Lower lobe of right lung (tissue), 2 donors: Measurements from ENCODE around the gene CDC42EP1. TPM values are rescaled to one million over a fixed set of nuclear protein-coding genes. Genes with fewer than 3 reads are reported as not detected.
"Not testable (repeated sequence)": the region's sequence is repeated elsewhere in the genome, so short reads cannot be mapped to it uniquely, and the experiment has no call there.

ENCODE experiments used
- ATAC-seq, 2 donors: fragments of 200-7000 bp; cut with Tn5 transposase; one replicate each; pipeline ENCODE4 v1.9.1; 2020 to 2022; ENCODE audit warnings: mild to moderate bottlenecking in 2 of 2, moderate library complexity in 2 of 2
- DNase-seq: peaks from one replicate; pipeline ENCODE4 v3.0.0-alpha.2; 2020
- H3K27ac ChIP-seq: fragments of 200-600 bp; one replicate; pipeline ENCODE4 v1.8.0; 2022
- H3K27me3 ChIP-seq: fragments of 200-600 bp; one replicate; pipeline ENCODE4 v1.8.0; 2022; ENCODE audit warnings: low read depth
- H3K36me3 ChIP-seq: fragments of 200-600 bp; one replicate; pipeline ENCODE4 v1.8.0; 2022; ENCODE audit warnings: mild to moderate bottlenecking
- H3K4me1 ChIP-seq: fragments of 200-600 bp; one replicate; pipeline ENCODE4 v1.8.0; 2022
- H3K4me3 ChIP-seq: fragments of 200-600 bp; one replicate; pipeline ENCODE4 v1.8.0; 2022; ENCODE audit warnings: mild to moderate bottlenecking
- H3K9me3 ChIP-seq: fragments of 200-600 bp; one replicate; pipeline ENCODE4 v1.8.0; 2022
- intact Hi-C: fragments of 100-400 bp; cut with DNase I; formaldehyde crosslinking; loops from one replicate; pipeline ENCODE4 v1.11.0; 2022
- total RNA-seq: library from RNA; stranded (reverse); fragmentation: NEBNext Ultra II Directional; extraction: Animal tissue kit (Norgen Biotek cat#: 25700); gene quantifications from one replicate; pipeline ENCODE4 v1.2.1, GENCODE V29; 2021
- TF ChIP-seq, protein P1 (sequence below): fragments of 200-600 bp; IDR thresholded peaks from one replicate; pipeline ENCODE4 v1.8.0; 2022; ENCODE audit warnings: antibody characterized with exemption, mild to moderate bottlenecking
- donor health status: DM: no; HTN: yes; CAD: no; lungs with severe emphysema.

CDC42EP1 gene
- total RNA-seq, 1 donor from 2014 or later = 46.0 TPM

GRCh38 chr22:37607010-37607934, 47.0 kb downstream of the CDC42EP1 start:
- intact Hi-C loops = no loop called here
- Histone ChIP-seq H3K27ac (peak overlapping the region; percentile 91), H3K27me3 (no peaks in the 10 kb centered on the region), H3K4me3 (peak overlapping the region; percentile 79), H3K36me3 (no peaks in the 10 kb centered on the region), H3K4me1 (peaks cover 44% of the 10 kb centered on the region), H3K9me3 (no peaks in the 10 kb centered on the region)
- TF ChIP-seq, protein P1, sequence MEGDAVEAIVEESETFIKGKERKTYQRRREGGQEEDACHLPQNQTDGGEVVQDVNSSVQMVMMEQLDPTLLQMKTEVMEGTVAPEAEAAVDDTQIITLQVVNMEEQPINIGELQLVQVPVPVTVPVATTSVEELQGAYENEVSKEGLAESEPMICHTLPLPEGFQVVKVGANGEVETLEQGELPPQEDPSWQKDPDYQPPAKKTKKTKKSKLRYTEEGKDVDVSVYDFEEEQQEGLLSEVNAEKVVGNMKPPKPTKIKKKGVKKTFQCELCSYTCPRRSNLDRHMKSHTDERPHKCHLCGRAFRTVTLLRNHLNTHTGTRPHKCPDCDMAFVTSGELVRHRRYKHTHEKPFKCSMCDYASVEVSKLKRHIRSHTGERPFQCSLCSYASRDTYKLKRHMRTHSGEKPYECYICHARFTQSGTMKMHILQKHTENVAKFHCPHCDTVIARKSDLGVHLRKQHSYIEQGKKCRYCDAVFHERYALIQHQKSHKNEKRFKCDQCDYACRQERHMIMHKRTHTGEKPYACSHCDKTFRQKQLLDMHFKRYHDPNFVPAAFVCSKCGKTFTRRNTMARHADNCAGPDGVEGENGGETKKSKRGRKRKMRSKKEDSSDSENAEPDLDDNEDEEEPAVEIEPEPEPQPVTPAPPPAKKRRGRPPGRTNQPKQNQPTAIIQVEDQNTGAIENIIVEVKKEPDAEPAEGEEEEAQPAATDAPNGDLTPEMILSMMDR = peak; percentile 98
- DNase-seq (peak; percentile 92), ATAC-seq (peak; percentile 69 to 77)

DNA sequence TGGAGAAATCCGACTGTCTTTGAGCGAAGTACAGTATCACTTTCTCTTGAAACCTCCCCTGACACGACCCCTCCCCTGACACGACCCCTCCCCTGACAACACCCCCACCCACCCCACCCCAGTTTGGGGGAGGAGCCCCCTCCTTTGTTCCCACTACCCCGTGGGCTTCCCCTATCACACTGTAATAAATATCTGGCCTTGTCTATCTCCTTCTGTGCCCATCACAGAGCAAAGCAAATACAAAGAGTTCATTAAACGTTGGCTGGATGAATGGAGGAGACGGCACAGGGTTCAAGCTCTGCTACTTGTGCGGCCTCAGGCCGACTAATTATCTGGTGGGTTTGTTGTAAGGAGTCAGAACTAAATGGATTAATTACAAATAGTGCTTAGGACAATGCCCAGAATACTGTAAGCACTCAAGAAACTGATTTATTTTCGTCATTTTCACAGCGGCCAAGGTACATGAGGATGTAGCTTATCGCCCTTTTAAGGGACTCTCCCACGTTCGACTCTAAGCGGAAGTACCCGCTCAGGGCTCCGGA, 47.7 kb downstream of the CDC42EP1 start:
- peak overlapping the region; percentile 91 for H3K27ac ChIP-seq
- ATAC-seq (peak in 1 of 2 donors; percentile 89), DNase-seq (no peak)
- peak overlapping the region; percentile 79 for H3K4me3 ChIP-seq
- intact Hi-C loops = no loop called here
- H3K4me1 ChIP-seq = peaks cover 44% of the 10 kb centered on the region
- no peaks in the 10 kb centered on the region for H3K36me3 ChIP-seq
- H3K9me3 ChIP-seq = no peaks in the 10 kb centered on the region
- TF ChIP-seq, protein P1 = no peak
- no peaks in the 10 kb centered on the region for H3K27me3 ChIP-seq

GRCh38 chr22:37608477-37609239, 48.4 kb downstream of the CDC42EP1 start, which contains the start of gene GGA1:
Gene GGA1, plus strand, starts transcription at chr22:37608834. Its CDS starts 27 bp downstream, at chr22:37608861.
- peak within 1 kb of the TSS; percentile 79 for H3K4me3 ChIP-seq

GRCh38 chr22:37609240-37610152, 49.2 kb downstream of the CDC42EP1 start:
- TF ChIP-seq, protein P1 = no peak
- H3K9me3 ChIP-seq = no peaks in the 10 kb centered on the region
- ATAC-seq (no peak), DNase-seq (no peak)
- H3K36me3 ChIP-seq = peaks cover 7% of the 10 kb centered on the region
- H3K4me3 ChIP-seq = peak overlapping the region; percentile 79
- peaks cover 54% of the 10 kb centered on the region for H3K4me1 ChIP-seq
- H3K27ac ChIP-seq = peak overlapping the region; percentile 91
- H3K27me3 ChIP-seq = no peaks in the 10 kb centered on the region
- intact Hi-C loops = no loop called here

More at GRCh38 chr22:37608477-37609239, 48.4 kb downstream of the CDC42EP1 start, which contains the start of gene GGA1:
- Histone ChIP-seq H3K9me3 (no peaks in the 10 kb centered on the region), H3K27me3 (no peaks in the 10 kb centered on the region), H3K4me1 (peaks cover 51% of the 10 kb centered on the region), H3K27ac (peak within 1 kb of the TSS; percentile 91), H3K36me3 (no peaks in the 10 kb centered on the region)
- intact Hi-C loops = no loop called here
- TF ChIP-seq, protein P1 = no peak
- peak; percentile 89 to 95 for ATAC-seq
- peak; percentile 98 for DNase-seq

DNA sequence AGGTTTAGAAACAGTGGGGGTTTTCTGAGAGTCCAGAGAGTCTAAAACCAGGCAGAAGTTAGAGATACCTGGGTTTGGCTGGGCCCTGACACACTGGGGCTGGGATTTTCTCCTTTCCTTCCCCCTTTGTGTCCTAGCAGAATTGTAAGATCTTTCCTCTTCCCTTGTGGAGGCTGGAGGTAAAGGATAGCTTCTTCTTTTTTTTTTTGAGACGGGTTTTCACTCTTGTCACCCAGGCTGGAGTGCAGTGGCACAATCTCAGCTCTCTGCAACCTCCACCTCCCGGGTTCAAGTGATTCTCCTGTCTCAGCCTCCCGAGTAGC, 49.8 kb downstream of the CDC42EP1 start:
- H3K9me3 ChIP-seq, DNase-seq, intact Hi-C loops, ATAC-seq, H3K27me3 ChIP-seq: not testable (repeated sequence)
- Histone ChIP-seq H3K27ac (peak overlapping the region; percentile 91), H3K4me1 (peaks cover 54% of the 10 kb centered on the region), H3K36me3 (peaks cover 13% of the 10 kb centered on the region), H3K4me3 (peak overlapping the region; percentile 79)
